ENCODE measurements around the gene DHRS4.
"Not testable (repeated sequence)": the region's sequence is repeated elsewhere in the genome, so short reads cannot be mapped to it uniquely, and the experiment has no call there.

The DHRS4 gene

DNA sequence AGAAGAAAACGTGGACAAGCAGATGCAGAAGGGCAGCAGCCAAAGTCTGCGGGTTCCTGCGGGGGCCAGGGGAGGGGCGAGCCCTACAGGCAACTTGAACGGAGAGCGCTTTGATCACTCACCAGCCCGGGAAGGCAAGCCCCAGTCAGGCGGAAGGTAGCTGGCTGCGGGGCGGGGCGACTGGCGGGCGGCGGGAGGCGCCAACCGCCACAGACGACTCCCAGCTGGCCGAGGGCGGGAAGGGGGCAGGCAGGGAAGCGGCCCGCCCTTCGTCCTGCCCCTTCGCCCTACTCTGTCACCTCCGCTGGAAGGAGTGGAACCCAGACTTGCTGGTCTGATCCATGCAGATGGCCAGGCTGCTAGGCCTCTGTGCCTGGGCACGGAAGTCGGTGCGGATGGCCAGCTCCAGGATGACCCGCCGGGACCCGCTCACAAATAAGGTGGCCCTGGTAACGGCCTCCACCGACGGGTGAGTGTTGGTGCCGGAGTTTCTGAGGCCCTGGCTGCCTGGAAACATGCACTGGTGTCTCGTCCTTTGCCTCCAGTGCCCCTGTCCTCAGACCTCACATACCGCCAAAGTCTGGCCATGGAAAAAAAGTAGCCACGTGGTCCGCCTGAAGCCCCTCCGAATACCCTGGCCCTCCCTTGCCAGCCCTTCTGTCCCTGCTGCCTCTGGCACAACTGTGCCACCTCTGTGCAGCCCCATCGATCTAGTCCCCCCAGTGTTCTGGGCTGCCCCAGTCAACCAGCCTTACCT is 35.2 kb downstream of the DHRS4 start, which contains the start of gene DHRS4L2:
Gene DHRS4L2 (plus strand): TSS at position 323 of the 757 bp plus-strand sequence. CDS start 19 bp downstream, at position 342.
- peak; percentile 88 for DNase-seq

DNA sequence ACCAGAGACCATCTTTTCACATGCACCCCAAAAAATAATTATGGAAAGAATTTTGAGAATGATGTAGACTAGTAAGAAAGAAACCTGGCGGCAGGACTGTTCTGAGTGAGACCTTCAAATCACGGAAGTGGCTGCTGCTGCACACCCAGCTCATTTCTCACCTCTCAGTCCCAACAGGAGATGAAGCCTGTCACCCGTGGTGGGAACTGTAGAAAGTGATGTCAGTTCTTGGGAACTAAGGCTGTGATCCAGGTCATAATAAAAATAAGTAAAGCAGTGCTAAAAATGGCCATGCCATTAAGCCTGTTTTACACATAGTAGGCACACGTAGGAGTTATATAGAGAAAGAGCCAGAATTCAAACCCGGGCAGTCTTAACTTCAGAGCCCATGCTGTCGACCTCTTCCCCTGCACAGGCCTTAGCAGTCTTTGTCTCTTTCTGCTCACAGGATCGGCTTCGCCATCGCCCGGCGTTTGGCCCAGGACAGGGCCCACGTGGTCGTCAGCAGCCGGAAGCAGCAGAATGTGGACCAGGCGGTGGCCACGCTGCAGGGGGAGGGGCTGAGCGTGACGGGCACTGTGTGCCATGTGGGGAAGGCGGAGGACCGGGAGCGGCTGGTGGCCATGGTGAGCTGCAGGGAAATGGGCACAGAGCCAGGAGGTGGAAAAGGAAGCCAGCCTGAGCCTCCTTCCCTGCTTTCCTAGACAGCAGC is 36.3 kb downstream of the DHRS4 start:
- not testable (repeated sequence) for DNase-seq

GRCh38 chr14:23990961-23991360 is 37.4 kb downstream of the DHRS4 start:
- DNase-seq: not testable (repeated sequence)

- not testable (repeated sequence) for DNase-seq
These were observed 39.5 kb downstream of the DHRS4 start for GRCh38 chr14:23993042-23993441.

DNA sequence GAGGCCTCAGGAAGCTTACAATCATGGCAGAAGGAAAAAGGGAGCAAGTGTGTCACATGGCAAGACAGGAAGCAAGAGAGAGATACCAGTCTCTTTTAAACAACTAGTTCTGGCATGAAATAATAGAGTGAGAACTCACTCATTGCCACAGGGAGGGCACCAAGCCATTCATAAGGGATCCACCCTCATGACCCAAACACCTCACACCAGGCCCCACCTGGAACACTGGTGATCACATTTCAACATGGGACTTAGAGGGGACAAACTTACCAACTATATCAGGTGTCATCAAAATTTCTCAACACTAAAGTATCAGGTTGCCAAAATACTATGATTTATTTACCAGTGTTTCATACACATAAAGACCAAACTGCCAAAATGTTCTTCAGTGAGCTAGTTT is 42.4 kb downstream of the DHRS4 start:
- DNase-seq: not testable (repeated sequence)

GRCh38 chr14:23996825-23997224 is 43.3 kb downstream of the DHRS4 start:
- DNase-seq: not testable (repeated sequence)

GRCh38 chr14:23999640-24000039 is 46.1 kb downstream of the DHRS4 start:
- DNase-seq: not testable (repeated sequence)

DNA sequence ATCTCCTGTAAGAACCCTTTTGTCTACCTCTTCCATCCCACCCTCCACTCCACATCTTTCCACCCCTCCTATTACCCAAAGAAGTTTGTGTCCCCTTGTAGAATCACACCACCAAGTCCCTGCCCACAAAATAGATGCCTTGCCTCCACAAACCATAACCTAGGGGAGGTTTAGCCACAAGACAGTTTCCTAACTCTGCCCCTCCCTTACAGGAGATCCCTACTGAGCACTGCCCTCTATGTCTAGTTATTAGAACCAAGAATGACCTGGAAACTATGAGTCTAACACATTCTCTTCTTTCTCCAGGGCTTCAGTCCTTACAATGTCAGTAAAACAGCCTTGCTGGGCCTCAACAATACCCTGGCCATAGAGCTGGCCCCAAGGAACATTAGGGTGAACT is 47.5 kb downstream of the DHRS4 start:
- not testable (repeated sequence) for DNase-seq

- DNase-seq: not testable (repeated sequence)
These were observed 48.1 kb downstream of the DHRS4 start for GRCh38 chr14:24001679-24002078.

DNA sequence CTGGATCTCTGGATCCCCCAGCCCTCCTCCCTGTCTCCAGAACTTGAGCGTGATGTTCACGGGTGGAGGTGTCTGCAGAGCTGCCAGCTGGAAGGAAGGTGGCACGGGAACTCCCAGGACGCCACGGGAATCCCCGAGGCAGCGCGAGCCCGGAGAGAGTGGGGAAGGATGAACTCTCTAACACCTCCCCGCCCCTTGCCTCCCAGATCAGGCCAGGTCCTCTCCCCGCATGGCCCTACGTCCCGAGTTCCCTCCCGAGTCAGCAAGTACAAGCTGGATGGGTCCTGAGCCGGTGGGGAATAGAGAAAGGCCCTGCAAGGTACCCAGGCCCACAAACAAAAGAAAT is 52.9 kb downstream of the DHRS4 start:
- not testable (repeated sequence) for DNase-seq

GRCh38 chr14:24006817-24007652 is 53.5 kb downstream of the DHRS4 start:
- peak; percentile 73 for DNase-seq

- DNase-seq: no peak
These were observed 57.5 kb downstream of the DHRS4 start for GRCh38 chr14:24011051-24011450.

DNA sequence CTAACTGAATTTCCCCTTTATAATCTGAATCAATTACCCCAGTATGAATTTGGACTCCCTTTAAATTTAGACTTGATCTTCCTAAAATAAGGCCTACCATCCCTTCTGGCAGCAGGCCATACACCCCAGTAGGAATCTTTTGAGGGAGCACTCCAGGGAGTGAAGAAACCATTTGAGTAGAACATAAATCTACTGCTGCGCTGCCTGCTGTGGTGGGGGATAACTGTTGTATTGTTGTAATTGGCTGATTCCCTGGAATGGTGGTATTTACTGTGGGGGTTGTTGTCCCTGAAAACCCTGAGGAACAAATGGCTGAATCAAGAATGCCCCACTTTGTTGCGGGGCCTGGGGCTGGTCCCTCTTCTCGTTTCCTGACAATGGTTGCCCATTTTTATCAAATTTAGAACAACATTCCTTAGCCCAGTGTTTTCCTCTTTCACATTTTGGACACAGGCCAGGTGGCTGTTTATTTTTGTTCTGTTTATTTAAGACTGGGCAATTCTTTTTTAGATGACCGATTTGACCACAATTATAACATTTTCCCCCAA is 59.2 kb downstream of the DHRS4 start:
- not testable (repeated sequence) for DNase-seq

GRCh38 chr14:24013654-24014514 is 60.3 kb downstream of the DHRS4 start:
- DNase-seq: peak; percentile 58

GRCh38 chr14:24015745-24016144 is 62.2 kb downstream of the DHRS4 start:
- not testable (repeated sequence) for DNase-seq
